Skin epidermis (tissue), 12 donors: ENCODE measurements around the gene CYFIP2.

Experiments used
- H3K27ac ChIP-seq, 21 experiments: fragments of 200-600 bp; sonication (generic) in 11 of 21; one replicate each; pipeline ENCODE4 v1.5.0; 2020; ENCODE audit warnings: mild to moderate bottlenecking in 3 of 21, inconsistent platforms in 2 of 21, moderate library complexity in 2 of 21
- H3K4me3 ChIP-seq, 7 experiments: fragments of 200-600 bp; sonication (generic) in 2 of 7; one replicate each; pipeline ENCODE4 v1.5.0; 2020; ENCODE audit warnings: inconsistent platforms in 2 of 7, mild to moderate bottlenecking in 2 of 7, moderate library complexity in 1 of 7

CYFIP2 gene

GRCh38 chr5:157308836-157309465, 43.0 kb downstream of the CYFIP2 start:
- Histone ChIP-seq H3K4me3 (no peak overlapping the region), H3K27ac (no peak overlapping the region)

- Histone ChIP-seq H3K4me3 (no peak overlapping the region), H3K27ac (no peak overlapping the region)
Observed at GRCh38 chr5:157309796-157310195, 43.9 kb downstream of the CYFIP2 start.

- H3K4me3 ChIP-seq = no peak overlapping the region
Observed at GRCh38 chr5:157311595-157311994, 45.7 kb downstream of the CYFIP2 start.

GRCh38 chr5:157312492-157312891, 46.6 kb downstream of the CYFIP2 start:
- no peak overlapping the region for H3K4me3 ChIP-seq
- H3K27ac ChIP-seq = no peak overlapping the region

More at GRCh38 chr5:157311595-157311994, 45.7 kb downstream of the CYFIP2 start:
- H3K27ac ChIP-seq = no peak overlapping the region

- Histone ChIP-seq H3K4me3 (no peak overlapping the region), H3K27ac (no peak overlapping the region)
Observed at GRCh38 chr5:157322581-157322980, 56.7 kb downstream of the CYFIP2 start.

GRCh38 chr5:157323107-157323706, 57.3 kb downstream of the CYFIP2 start:
- Histone ChIP-seq H3K27ac (no peak overlapping the region), H3K4me3 (no peak overlapping the region)

- Histone ChIP-seq H3K4me3 (no peak overlapping the region), H3K27ac (no peak overlapping the region)
Observed at GRCh38 chr5:157324237-157324636, 58.3 kb downstream of the CYFIP2 start.

- Histone ChIP-seq H3K27ac (no peak overlapping the region), H3K4me3 (no peak overlapping the region)
Observed at GRCh38 chr5:157326440-157327005, 60.6 kb downstream of the CYFIP2 start.

GRCh38 chr5:157327771-157328170, 61.8 kb downstream of the CYFIP2 start:
- Histone ChIP-seq H3K4me3 (no peak overlapping the region), H3K27ac (peak overlapping the region in 2 of 21 experiments; percentile 8 to 10)

- Histone ChIP-seq H3K4me3 (no peak overlapping the region), H3K27ac (peak overlapping the region in 1 of 21 experiments; percentile 8)
Observed at GRCh38 chr5:157328277-157328912, 62.5 kb downstream of the CYFIP2 start.

GRCh38 chr5:157331807-157332206, 65.9 kb downstream of the CYFIP2 start:
- Histone ChIP-seq H3K27ac (no peak overlapping the region), H3K4me3 (no peak overlapping the region)

GRCh38 chr5:157335534-157336422, 69.9 kb downstream of the CYFIP2 start:
- Histone ChIP-seq H3K4me3 (no peak overlapping the region), H3K27ac (no peak overlapping the region)

GRCh38 chr5:157336423-157336744, 70.5 kb downstream of the CYFIP2 start:
- H3K4me3 ChIP-seq = no peak overlapping the region
- no peak overlapping the region for H3K27ac ChIP-seq

- no peak overlapping the region for H3K4me3 ChIP-seq
- H3K27ac ChIP-seq = no peak overlapping the region
Observed at GRCh38 chr5:157339409-157339808, 73.5 kb downstream of the CYFIP2 start.

- no peak overlapping the region for H3K4me3 ChIP-seq
- no peak overlapping the region for H3K27ac ChIP-seq
Observed at GRCh38 chr5:157342822-157343402, 77.0 kb downstream of the CYFIP2 start.

GRCh38 chr5:157343842-157344790, 78.2 kb downstream of the CYFIP2 start:
- no peak overlapping the region for H3K4me3 ChIP-seq
- peak overlapping the region in 2 of 21 experiments; percentile 55 to 61 for H3K27ac ChIP-seq

- Histone ChIP-seq H3K27ac (peak overlapping the region in 2 of 21 experiments; percentile 55 to 61), H3K4me3 (no peak overlapping the region)
Observed at GRCh38 chr5:157345067-157345466, 79.1 kb downstream of the CYFIP2 start.

GRCh38 chr5:157345485-157345884, 79.6 kb downstream of the CYFIP2 start:
- H3K27ac ChIP-seq = peak overlapping the region in 1 of 21 experiments; percentile 55
- no peak overlapping the region for H3K4me3 ChIP-seq
